NCI-H1694 treated with DMSO at 0.1 percent for 48 hours (cell line): Measurements from ENCODE around the gene ANKRD27.
"Not testable (repeated sequence)": the region's sequence is repeated elsewhere in the genome, so short reads cannot be mapped to it uniquely, and the experiment has no call there.

Source experiments
- DNase-seq: peaks from one replicate; lab custom pipeline; 2025; lab: John Stamatoyannopoulos, UW

The ANKRD27 gene

GRCh38 chr19:32688311-32688710 is 13.3 kb upstream of the ANKRD27 start:
- no peak for DNase-seq

GRCh38 chr19:32687681-32688080 is 12.7 kb upstream of the ANKRD27 start:
- DNase-seq: no peak

- DNase-seq: no peak
Measured at GRCh38 chr19:32686847-32687475, 12.0 kb upstream of the ANKRD27 start.

- DNase-seq: no peak
Measured at GRCh38 chr19:32682317-32682716, 7.3 kb upstream of the ANKRD27 start.

GRCh38 chr19:32680986-32681385 is 6.0 kb upstream of the ANKRD27 start:
- DNase-seq: no peak

GRCh38 chr19:32677657-32678056 is 2.7 kb upstream of the ANKRD27 start:
- DNase-seq: no peak

- DNase-seq: no peak
Measured at GRCh38 chr19:32676895-32677359, 1.9 kb upstream of the ANKRD27 start.

- no peak for DNase-seq
Measured at GRCh38 chr19:32676186-32676894, 1.4 kb upstream of the ANKRD27 start.

- peak; percentile 50 for DNase-seq
Measured at GRCh38 chr19:32675720-32676185, 773 bp upstream of the ANKRD27 start, which contains the start of gene RGS9BP. Gene RGS9BP, plus strand, starts transcription at chr19:32675848. Its CDS starts 416 bp downstream, at chr19:32676264.

GRCh38 chr19:32674153-32674930 is 638 bp downstream of the ANKRD27 start:
- DNase-seq: no peak

- DNase-seq: no peak
Measured at GRCh38 chr19:32673573-32673972, 1.4 kb downstream of the ANKRD27 start.

- no peak for DNase-seq
Measured at GRCh38 chr19:32672841-32673240, 2.1 kb downstream of the ANKRD27 start.

- DNase-seq: no peak
Measured at GRCh38 chr19:32671883-32672593, 2.9 kb downstream of the ANKRD27 start.

GRCh38 chr19:32669310-32669709 is 5.7 kb downstream of the ANKRD27 start:
- DNase-seq: no peak

- DNase-seq: no peak
Measured at GRCh38 chr19:32666084-32666483, 8.9 kb downstream of the ANKRD27 start.

- no peak for DNase-seq
Measured at GRCh38 chr19:32662186-32662585, 12.8 kb downstream of the ANKRD27 start.

GRCh38 chr19:32661318-32661717 is 13.7 kb downstream of the ANKRD27 start:
- no peak for DNase-seq

- DNase-seq: no peak
Measured at GRCh38 chr19:32658527-32658926, 16.5 kb downstream of the ANKRD27 start.

GRCh38 chr19:32658075-32658474 is 16.9 kb downstream of the ANKRD27 start:
- no peak for DNase-seq

- not testable (repeated sequence) for DNase-seq
Measured at GRCh38 chr19:32656379-32656778, 18.6 kb downstream of the ANKRD27 start.

GRCh38 chr19:32653599-32653915 is 21.4 kb downstream of the ANKRD27 start:
- DNase-seq: no peak
